ENCODE results near the gene UGT1A9.

GRCh38 chr2:233758141-233758540, 86.4 kb downstream of the UGT1A9 start:
- TF ChIP-seq CTCF (IDR thresholded peaks at IDR 0.05), result no peak
- TF ChIP-seq POLR2A (IDR thresholded peaks at IDR 0.05), result no peak

Measured in thyroid gland (tissue), 4 donors.